T-cell (primary cell): Measurements from ENCODE around the gene AQP6. TPM values are rescaled to one million over a fixed set of nuclear protein-coding genes. Genes with fewer than 3 reads are reported as not detected.

Experiments
- ATAC-seq, 4 experiments: fragments of 200-7000 bp in 3 of 4; fragments of 150-1000 bp in 1 of 4; cut with Tn5 transposase; replicated peaks in 1 of 4; 1 replicate in 3 of 4; 2 replicates in 1 of 4; pipeline ENCODE4 v1.10.0; 2021; ENCODE audit warnings: moderate library complexity in 3 of 4, mild to moderate bottlenecking in 2 of 4, moderate number of reproducible peaks in 1 of 4
- CTCF ChIA-PET, 2 donors: fragments of 300-600 bp; sonication (Branson Sonifier 250); formaldehyde crosslinking; loops; one replicate each; lab custom pipeline; 2022; ENCODE audit warnings: antibody characterized with exemption in 2 of 2; lab: Charles Lee
- POLR2A ChIA-PET, 2 donors: fragments of 300-600 bp; sonication (Branson Sonifier 250); formaldehyde crosslinking; loops; one replicate each; lab custom pipeline; 2022; ENCODE audit warnings: antibody characterized with exemption in 2 of 2; lab: Charles Lee
- DNase-seq, 35 experiments: peaks; one replicate each; pipeline versions ENCODE4 v3.0.0 to v3.0.0-alpha.2; 2013 to 2023
- H3K27ac ChIP-seq: one replicate; pipeline ENCODE4 v1.5.1; 2013; ENCODE audit warnings: low read length
- H3K27me3 ChIP-seq, 2 experiments: replicated peaks in 1 of 2; 1 replicate in 1 of 2; 2 replicates in 1 of 2; pipeline versions ENCODE4 v1.6.1 to v1.7.0; 2013; ENCODE audit warnings: low read length in 1 of 2, mixed read lengths in 1 of 2; ENCODE audit not compliant: control insufficient read depth in 2 of 2, insufficient read depth in 2 of 2; ENCODE audit errors: extremely low read depth in 1 of 2
- H3K36me3 ChIP-seq, 2 donors: 1 replicate in 1 of 2; 2 replicates in 1 of 2; pipeline versions ENCODE4 v1.6.1 to v1.7.0; 2013; ENCODE audit warnings: low read length in 1 of 2; ENCODE audit not compliant: control insufficient read depth in 2 of 2, insufficient read depth in 1 of 2; ENCODE audit errors: extremely low read depth in 1 of 2
- H3K4me1 ChIP-seq, 2 experiments: 1 replicate in 1 of 2; 2 replicates in 1 of 2; pipeline versions ENCODE4 v1.6.1 to v1.7.0; 2013; ENCODE audit warnings: low read length in 2 of 2, mixed read lengths in 1 of 2; ENCODE audit not compliant: insufficient read depth in 2 of 2, control insufficient read depth in 1 of 2; ENCODE audit errors: extremely low read depth in 1 of 2
- H3K4me3 ChIP-seq, 2 donors: 1 replicate in 1 of 2; 2 replicates in 1 of 2; pipeline versions ENCODE4 v1.5.1 to v1.7.0; 2013; ENCODE audit warnings: mild to moderate bottlenecking in 2 of 2, low read length in 1 of 2, moderate library complexity in 1 of 2; ENCODE audit not compliant: control insufficient read depth in 1 of 2; ENCODE audit errors: extremely low read depth in 1 of 2
- H3K9me3 ChIP-seq: 2 replicates; pipeline ENCODE4 v1.7.0; 2013
- H3K27ac Mint-ChIP-seq, 2 donors: one replicate each; pipeline ENCODE4 v1.8.0; 2020 to 2021; ENCODE audit warnings: mild to moderate bottlenecking in 2 of 2, mixed read lengths in 2 of 2
- H3K27me3 Mint-ChIP-seq, 2 donors: one replicate each; pipeline ENCODE4 v1.8.0; 2021 to 2022; ENCODE audit warnings: mixed read lengths in 2 of 2
- H3K36me3 Mint-ChIP-seq: one replicate; pipeline ENCODE4 v1.8.0; 2021; ENCODE audit warnings: mixed read lengths
- H3K4me1 Mint-ChIP-seq, 3 donors: one replicate each; pipeline ENCODE4 v1.8.0; 2020 to 2022; ENCODE audit warnings: mixed read lengths in 3 of 3, mild to moderate bottlenecking in 1 of 3
- H3K4me3 Mint-ChIP-seq, 3 donors: one replicate each; pipeline ENCODE4 v1.8.0; 2020 to 2022; ENCODE audit warnings: mild to moderate bottlenecking in 3 of 3, mixed read lengths in 3 of 3, moderate library complexity in 3 of 3
- H3K9me3 Mint-ChIP-seq, 3 donors: one replicate each; pipeline ENCODE4 v1.8.0; 2020 to 2022; ENCODE audit warnings: mixed read lengths in 3 of 3
- WGBS: methylation state at CpG from one replicate; pipeline ENCODE4 v1.1.5; 2013; ENCODE audit warnings: missing lambda C conversion rate; ENCODE audit not compliant: insufficient coverage; 5-methylcytosine and 5-hydroxymethylcytosine counted together
- total RNA-seq, 35 experiments: library from RNA in 6 of 35; stranded (reverse) in 6 of 35; fragments of 120-200 nt in 1 of 35; gene quantifications; one replicate each; pipeline versions ENCODE4 v1.2.1 to v1.2.4 and lab custom pipeline; 2013 to 2026

AQP6 gene
- total RNA-seq, 5 donors from 2014 or later (not counting 1 experiment from before 2014, with no cell fraction given) = not detected

DNA sequence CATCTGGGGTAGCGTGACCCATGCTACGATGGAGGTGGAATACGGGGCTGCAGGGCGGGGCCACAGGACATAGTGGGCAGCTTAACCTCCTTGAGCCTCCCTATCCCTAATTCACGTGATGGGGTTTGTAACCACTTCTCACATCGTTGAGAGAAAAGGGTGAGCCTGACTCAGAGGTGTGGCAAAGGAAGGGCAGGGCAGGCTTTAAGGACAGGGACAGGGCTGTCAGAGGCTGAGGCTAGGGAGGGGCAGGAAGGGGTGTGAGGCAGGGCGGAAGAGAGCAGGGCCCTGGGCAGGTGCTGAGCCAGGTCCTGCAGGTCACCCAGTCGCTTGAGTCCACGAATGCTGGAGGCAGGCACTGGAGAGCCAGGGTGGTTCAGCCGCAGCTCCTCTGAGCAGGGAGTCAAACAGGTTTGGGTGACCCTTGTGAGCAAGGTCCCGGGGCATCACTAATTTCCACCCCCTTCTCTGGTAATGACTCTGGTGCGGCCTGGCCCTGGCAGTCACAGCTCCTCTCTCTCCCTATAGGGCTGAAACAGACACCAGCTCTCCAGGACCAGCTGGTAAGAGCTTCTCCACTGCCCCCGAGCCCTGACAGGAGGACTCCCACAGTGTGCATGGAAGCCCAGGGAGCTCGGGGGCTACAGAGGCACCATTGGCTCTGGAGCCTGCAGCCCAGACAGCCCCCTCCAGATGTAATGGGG lies 29.7 kb upstream of the AQP6 start:
- no peak overlapping the region for H3K4me3 ChIP-seq
- H3K9me3 ChIP-seq = no peaks in the 10 kb centered on the region
- peak in 1 of 4 experiments; percentile 60 for ATAC-seq
- Mint-ChIP-seq H3K36me3 (no peaks in the 10 kb centered on the region), H3K4me3 (no peak overlapping the region), H3K9me3 (no peaks in the 10 kb centered on the region), H3K27ac (peak overlapping the region; percentile 44 to 74), H3K27me3 (no peaks in the 10 kb centered on the region), H3K4me1 (peaks cover 17 to 47% (median 29%) of the 10 kb centered on the region in 3 donors)
- no peaks in the 10 kb centered on the region for H3K36me3 ChIP-seq
- DNase-seq = no peak
- peaks cover 0 to 8% of the 10 kb centered on the region in 2 experiments for H3K27me3 ChIP-seq
- ChIA-PET POLR2A (interaction anchor here in 1 of 2 donors (0.6 kb wide), 1 partner anchor 125 kb away, joined by 5 read pairs; no protein-coding TSS in a partner anchor), CTCF (interaction anchor here in 1 of 2 donors (0.6 kb wide), 1 partner anchor 123 kb away, joined by 3 read pairs; no protein-coding TSS in a partner anchor)
- peaks cover 0 to 21% of the 10 kb centered on the region in 2 experiments for H3K4me1 ChIP-seq
- WGBS = 68% methylated on average over 10 of the region's 14 CpGs
- no peak overlapping the region for H3K27ac ChIP-seq

DNA sequence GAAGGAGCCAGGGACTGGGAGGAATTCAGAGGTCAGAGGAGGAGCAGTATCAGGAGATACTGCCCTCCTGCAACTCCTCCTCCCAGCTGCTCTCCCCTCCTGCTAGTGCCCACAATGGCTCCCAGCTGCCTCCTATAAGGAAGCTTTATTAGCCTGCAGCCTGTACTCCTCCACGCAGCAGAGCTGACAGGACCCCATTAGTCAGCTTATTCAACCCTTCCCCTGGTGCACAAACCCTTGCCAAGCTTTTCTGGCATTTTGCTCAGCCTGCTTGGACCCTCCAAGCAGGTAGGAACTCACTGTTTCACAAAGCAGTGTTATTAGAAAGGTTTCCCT lies 29.2 kb upstream of the AQP6 start:
- WGBS = 88% methylated on average over 1 of the region's 1 CpG
- H3K4me3 ChIP-seq = no peak overlapping the region
- H3K27me3 ChIP-seq = peaks cover 0 to 12% of the 10 kb centered on the region in 2 experiments
- Mint-ChIP-seq H3K36me3 (no peaks in the 10 kb centered on the region), H3K9me3 (no peaks in the 10 kb centered on the region), H3K4me3 (no peak overlapping the region), H3K27ac (peak overlapping the region; percentile 66 to 74), H3K27me3 (peaks cover 0 to under 1% of the 10 kb centered on the region in 2 donors), H3K4me1 (peaks cover 17 to 47% (median 29%) of the 10 kb centered on the region in 3 donors)
- CTCF ChIA-PET = no interaction called here
- H3K9me3 ChIP-seq = no peaks in the 10 kb centered on the region
- H3K36me3 ChIP-seq = no peaks in the 10 kb centered on the region
- ATAC-seq = no peak
- H3K4me1 ChIP-seq = peaks cover 0 to 21% of the 10 kb centered on the region in 2 experiments
- peak in 1 of 35 experiments; percentile 11 for DNase-seq
- POLR2A ChIA-PET = interaction anchor here in 1 of 2 donors (0.6 kb wide), 1 partner anchor 125 kb away, joined by 5 read pairs; no protein-coding TSS in a partner anchor
- no peak overlapping the region for H3K27ac ChIP-seq

DNA sequence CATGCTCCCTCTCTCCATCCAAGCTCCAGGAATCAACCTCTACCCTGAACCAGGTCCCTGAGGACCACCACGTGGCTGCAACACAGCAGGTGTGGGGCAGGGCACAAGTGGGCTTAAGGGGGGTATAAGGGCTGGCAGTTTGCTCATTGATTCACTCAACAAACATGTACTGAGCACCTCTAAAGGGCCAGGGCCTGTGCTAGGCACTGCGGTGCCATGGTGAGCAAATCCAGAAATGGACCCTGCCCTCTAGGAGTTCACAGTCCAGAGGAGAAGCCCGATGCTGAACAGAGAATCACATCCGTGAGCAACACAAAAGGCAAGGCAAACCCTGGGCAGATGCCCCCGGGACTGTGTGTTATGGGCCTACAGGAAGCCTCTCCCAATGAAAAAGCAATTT lies 28.7 kb upstream of the AQP6 start:
- Mint-ChIP-seq H3K9me3 (no peaks in the 10 kb centered on the region), H3K36me3 (no peaks in the 10 kb centered on the region), H3K27ac (peak overlapping the region; percentile 74), H3K4me1 (peaks cover 17 to 47% (median 29%) of the 10 kb centered on the region in 3 donors), H3K27me3 (peaks cover 0 to 2% of the 10 kb centered on the region in 2 donors), H3K4me3 (no peak overlapping the region)
- peaks cover 0 to 21% of the 10 kb centered on the region in 2 experiments for H3K4me1 ChIP-seq
- ATAC-seq (no peak), DNase-seq (no peak)
- H3K4me3 ChIP-seq = no peak overlapping the region
- ChIA-PET CTCF (no interaction called here), POLR2A (no interaction called here)
- peaks cover 0 to 15% of the 10 kb centered on the region in 2 experiments for H3K27me3 ChIP-seq
- peak overlapping the region; percentile 17 for H3K27ac ChIP-seq
- WGBS = 90% methylated on average over 4 of the region's 5 CpGs
- H3K36me3 ChIP-seq = no peaks in the 10 kb centered on the region
- H3K9me3 ChIP-seq = no peaks in the 10 kb centered on the region

DNA sequence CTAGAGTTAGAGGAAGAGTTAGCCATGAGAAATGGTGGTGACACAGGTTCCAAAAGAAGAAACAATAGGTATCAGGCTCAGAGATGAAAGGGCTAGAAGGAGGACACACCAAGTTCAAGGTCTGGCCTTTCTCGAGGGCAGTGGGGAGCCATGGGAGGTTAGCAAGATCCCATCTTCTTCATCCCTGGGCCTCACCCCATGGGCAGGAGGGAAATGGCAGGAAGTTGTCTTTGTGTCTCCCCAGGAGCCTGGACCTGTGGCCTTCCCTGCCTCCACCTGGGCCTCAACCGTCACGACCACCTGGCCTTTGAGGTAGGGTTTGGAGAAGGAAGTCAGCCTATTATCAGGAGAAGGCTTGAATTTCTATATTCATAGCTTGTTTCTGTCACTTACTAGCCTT lies 28.0 kb upstream of the AQP6 start:
- no peak overlapping the region for H3K4me3 ChIP-seq
- ATAC-seq (no peak), DNase-seq (no peak)
- POLR2A ChIA-PET = no interaction called here
- no peaks in the 10 kb centered on the region for H3K9me3 Mint-ChIP-seq
- H3K36me3 ChIP-seq = no peaks in the 10 kb centered on the region
- H3K27me3 ChIP-seq = peaks cover 0 to 21% of the 10 kb centered on the region in 2 experiments
- no peaks in the 10 kb centered on the region for H3K36me3 Mint-ChIP-seq
- WGBS = no CpG with 5 or more reads among the region's 3 CpGs
- peak overlapping the region; percentile 74 to 97 for H3K27ac Mint-ChIP-seq
- peak overlapping the region in 1 of 3 donors; percentile 81 for H3K4me3 Mint-ChIP-seq
- H3K4me1 ChIP-seq = peaks cover 0 to 21% of the 10 kb centered on the region in 2 experiments
- H3K4me1 Mint-ChIP-seq = peaks cover 17 to 47% (median 29%) of the 10 kb centered on the region in 3 donors
- H3K27ac ChIP-seq = peak overlapping the region; percentile 30
- H3K27me3 Mint-ChIP-seq = peaks cover 0 to 4% of the 10 kb centered on the region in 2 donors
- no peaks in the 10 kb centered on the region for H3K9me3 ChIP-seq
- CTCF ChIA-PET = interaction anchor here in 1 of 2 donors (1.7 kb wide), 1 partner anchor 13 kb away, joined by 4 read pairs; no protein-coding TSS in a partner anchor

- CTCF ChIA-PET = interaction anchor here (0.6 to 1.7 kb wide), 9 partner anchors 8 to 162 kb away, joined by 3 to 16 read pairs (median 4); partner anchors contain the start of genes RACGAP1 (in 1 of the 2) and SMARCD1 (in 1 of the 2)
- 7% methylated on average over 24 of the region's 28 CpGs for WGBS
- Mint-ChIP-seq H3K36me3 (no peaks in the 10 kb centered on the region), H3K4me1 (peaks cover 17 to 47% (median 29%) of the 10 kb centered on the region in 3 donors), H3K9me3 (no peaks in the 10 kb centered on the region), H3K27me3 (peaks cover 0 to 11% of the 10 kb centered on the region in 2 donors), H3K4me3 (peak overlapping the region; percentile 70 to 83 (median 81)), H3K27ac (peak overlapping the region; percentile 84 to 97)
- H3K27me3 ChIP-seq = peaks cover 0 to 25% of the 10 kb centered on the region in 2 experiments
- ATAC-seq (peak; percentile 90 to 98 (median 94)), DNase-seq (peak; percentile 33 to 89 (median 69))
- H3K9me3 ChIP-seq = no peaks in the 10 kb centered on the region
- peak overlapping the region; percentile 29 to 65 for H3K4me3 ChIP-seq
- peaks cover 0 to 21% of the 10 kb centered on the region in 2 experiments for H3K4me1 ChIP-seq
- POLR2A ChIA-PET = no interaction called here
- peak overlapping the region; percentile 30 for H3K27ac ChIP-seq
- H3K36me3 ChIP-seq = no peaks in the 10 kb centered on the region
Measured at GRCh38 chr12:49945394-49946080, 27.2 kb upstream of the AQP6 start.

DNA sequence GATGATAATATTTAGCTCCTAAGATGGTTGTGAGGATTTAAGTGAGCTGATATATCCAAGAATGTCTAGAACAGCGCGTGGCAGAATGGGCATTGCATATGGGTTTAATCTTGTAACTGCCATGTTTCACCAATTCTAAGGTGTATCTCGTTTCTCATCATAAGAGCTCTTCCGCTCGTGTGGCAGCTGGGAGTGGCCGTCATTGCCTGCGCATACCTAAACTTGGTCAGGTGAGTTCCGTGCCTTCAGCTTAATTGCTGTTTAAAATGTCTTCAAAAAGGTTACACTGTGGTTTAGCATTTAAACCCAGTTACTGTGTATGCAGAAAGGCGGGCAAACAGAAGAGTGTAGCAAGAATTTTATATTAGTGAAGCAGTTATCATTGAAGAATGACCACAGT lies 26.7 kb upstream of the AQP6 start:
- H3K27me3 ChIP-seq = peaks cover 0 to 31% of the 10 kb centered on the region in 2 experiments
- Mint-ChIP-seq H3K4me1 (peaks cover 17 to 47% (median 29%) of the 10 kb centered on the region in 3 donors), H3K9me3 (no peaks in the 10 kb centered on the region), H3K36me3 (no peaks in the 10 kb centered on the region), H3K27ac (peak overlapping the region; percentile 84 to 97), H3K27me3 (peaks cover 0 to 13% of the 10 kb centered on the region in 2 donors), H3K4me3 (peak overlapping the region in 1 of 3 donors; percentile 81)
- H3K36me3 ChIP-seq = no peaks in the 10 kb centered on the region
- no peaks in the 10 kb centered on the region for H3K9me3 ChIP-seq
- CTCF ChIA-PET = interaction anchor here (0.6 to 1.7 kb wide), 8 partner anchors 9 to 163 kb away, joined by 3 to 16 read pairs (median 4); partner anchors contain the start of gene SMARCD1 (in 1 of the 2)
- H3K4me1 ChIP-seq = peaks cover 0 to 21% of the 10 kb centered on the region in 2 experiments
- POLR2A ChIA-PET = no interaction called here
- ATAC-seq (peak in 2 of 4 experiments; percentile 27 to 36), DNase-seq (peak in 2 of 35 experiments; percentile 9 to 34)
- no peak overlapping the region for H3K4me3 ChIP-seq
- 74% methylated on average over 7 of the region's 9 CpGs for WGBS
- H3K27ac ChIP-seq = peak overlapping the region; percentile 30
